Activated gamma-delta T cell treated with Interleukin-2 at 50 U/mL for 16 hours (primary cell): Measurements from ENCODE around the gene MINK1.
"Not testable (repeated sequence)": the region's sequence is repeated elsewhere in the genome, so short reads cannot be mapped to it uniquely, and the experiment has no call there.

Experiments
- DNase-seq: peaks from one replicate; pipeline ENCODE4 v3.0.0-alpha.2; 2020

MINK1 gene

DNA sequence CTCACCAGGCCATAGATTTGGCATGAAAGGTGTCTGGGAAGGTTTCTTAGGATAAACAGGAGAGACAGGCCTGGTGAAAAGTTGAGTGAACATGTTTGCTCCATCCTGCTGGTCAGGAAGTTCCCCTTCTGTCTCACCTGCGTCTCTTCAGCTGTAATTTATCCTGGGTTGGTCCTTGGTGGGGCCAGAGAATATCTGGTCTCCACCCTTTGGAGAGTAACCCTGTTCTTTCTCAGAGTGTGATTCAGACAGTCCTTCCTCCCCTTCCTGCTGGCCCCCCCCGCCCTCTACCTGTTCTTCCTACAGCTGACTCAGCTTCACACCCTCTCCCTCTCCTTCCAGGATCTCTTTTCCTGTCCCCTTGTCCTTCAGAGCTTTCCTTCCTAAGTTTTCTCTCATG, 17.1 kb downstream of the MINK1 start:
- DNase-seq = no peak

DNA sequence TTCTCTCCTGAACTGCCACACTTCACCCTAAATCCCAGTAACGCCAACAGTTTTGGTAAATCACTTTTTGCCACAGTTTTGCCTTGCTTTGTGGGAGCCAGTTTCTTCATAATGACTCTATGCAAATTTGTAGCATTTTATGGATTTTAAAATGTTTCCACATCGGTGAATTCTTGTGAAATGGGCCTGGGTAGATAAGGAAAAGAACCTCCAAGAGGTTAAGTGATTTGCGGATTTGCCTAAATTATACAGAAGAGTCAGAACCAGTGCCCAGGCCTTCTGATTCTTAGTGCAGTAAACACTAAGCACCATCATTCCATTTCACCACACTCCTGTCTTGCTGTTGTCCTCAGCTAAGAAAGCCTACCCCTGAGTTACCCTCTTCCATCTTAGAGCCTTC, 17.9 kb downstream of the MINK1 start:
- no peak for DNase-seq

DNA sequence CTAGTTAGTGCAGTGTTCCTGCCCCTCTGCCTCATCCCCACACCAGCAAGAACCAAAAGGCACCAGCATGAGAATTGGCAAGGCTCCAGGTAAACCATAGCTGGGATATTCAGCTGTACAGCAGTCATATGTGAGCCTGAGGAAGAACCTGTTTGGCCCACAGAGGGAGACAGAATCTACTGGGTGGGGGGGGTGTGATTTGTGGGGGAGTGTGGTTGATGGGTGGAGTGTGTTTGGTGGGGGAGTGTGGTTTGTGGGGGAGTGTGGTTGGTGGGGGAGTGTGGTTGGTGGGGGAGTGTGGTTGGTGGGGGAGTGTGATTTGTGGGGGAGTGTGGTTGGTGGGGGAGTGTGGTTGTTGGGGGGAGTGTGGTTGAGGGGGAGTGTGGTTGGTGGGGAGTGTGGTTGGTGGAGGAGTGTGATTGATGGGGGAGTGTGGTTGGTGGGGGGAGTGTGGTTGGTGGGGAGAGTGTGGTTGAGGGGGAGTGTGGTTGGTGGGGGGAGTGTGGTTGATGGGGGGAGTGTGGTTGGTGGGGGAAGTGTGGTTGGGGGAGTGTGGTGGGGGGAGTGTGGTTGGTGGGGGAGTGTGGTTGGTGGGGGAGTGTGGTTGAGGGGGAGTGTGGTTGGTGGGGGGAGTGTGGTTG, 19.5 kb downstream of the MINK1 start:
- no peak for DNase-seq

DNA sequence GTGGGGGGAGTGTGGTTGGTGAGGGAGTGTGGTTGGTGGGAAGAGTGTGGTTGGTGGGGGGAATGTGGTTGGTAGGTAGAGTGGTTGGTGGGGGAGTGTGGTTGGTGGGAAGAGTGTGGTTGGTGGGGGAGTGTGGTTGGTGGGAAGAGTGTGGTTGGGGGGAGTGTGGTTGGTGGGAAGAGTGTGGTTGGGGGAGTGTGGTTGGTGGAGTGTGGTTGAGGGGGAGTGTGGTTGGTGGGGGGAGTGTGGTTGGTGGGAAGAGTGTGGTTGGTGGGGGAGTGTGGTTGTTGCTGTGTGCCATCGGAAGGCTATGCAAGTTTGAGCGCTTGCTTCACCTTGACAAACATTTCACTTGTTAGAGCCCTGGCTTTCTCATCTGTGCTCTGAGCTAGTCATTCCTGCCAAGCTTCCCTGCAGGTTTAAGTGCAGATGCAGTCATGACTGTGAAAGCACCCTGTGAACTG, 20.1 kb downstream of the MINK1 start:
- DNase-seq = no peak

DNA sequence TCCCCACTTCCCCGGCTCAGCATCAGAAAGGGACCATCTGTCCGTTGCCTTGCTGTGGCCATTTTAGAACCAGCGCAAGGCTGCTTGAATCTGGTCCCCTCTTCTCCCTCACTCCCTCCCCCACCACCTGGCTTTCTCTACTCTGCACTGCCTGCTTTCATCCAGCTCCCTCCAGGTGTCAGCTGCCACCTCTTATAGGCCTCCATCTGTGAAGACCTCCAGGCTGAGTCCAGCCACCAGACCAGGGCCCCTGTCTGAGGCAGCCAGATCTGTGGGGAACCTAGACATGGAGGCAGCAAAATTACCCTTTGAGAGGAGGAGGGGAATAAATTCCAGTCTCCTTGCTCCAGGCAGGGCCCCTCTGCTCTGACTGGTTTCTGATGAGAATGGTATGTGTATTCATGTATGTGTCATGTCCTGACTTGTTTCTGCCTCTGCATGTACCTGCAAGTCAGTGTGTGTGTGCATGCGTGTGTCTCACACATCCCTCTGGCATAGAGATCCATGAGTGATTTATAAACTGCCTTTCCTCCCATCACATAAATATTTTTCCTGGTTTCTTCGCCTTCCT, 21.1 kb downstream of the MINK1 start:
- DNase-seq = no peak

DNA sequence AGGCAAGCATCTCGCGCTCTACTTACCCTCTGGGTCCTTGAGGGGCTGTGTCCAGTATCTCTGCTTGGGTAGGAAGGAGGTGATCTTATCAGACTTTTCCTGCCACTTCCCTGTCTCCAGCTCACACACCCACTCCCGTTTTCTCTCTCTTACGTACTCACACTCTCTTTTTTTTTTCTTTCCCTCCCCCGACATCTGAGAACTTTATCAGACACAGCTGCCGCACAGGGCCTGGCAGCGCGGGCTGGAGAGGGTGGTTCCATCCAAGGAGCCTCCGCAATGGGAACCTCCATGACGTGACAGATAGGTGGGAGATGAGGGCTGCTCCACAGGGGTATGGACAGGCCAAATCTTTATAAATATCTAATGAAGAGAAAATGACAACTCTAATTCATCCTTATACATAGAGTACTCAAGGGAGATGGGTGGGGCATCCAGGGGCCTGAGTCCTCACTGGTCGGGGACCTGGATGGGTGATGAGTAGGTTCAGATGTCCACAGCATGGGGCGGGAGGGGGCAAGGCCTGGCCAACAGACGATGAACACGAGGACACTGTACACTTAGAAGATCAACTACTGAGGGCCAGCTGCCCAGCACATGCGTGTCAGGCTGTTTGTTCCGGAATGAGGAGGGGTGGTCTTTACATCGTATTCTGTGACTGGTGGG, 23.3 kb downstream of the MINK1 start:
- no peak for DNase-seq

DNA sequence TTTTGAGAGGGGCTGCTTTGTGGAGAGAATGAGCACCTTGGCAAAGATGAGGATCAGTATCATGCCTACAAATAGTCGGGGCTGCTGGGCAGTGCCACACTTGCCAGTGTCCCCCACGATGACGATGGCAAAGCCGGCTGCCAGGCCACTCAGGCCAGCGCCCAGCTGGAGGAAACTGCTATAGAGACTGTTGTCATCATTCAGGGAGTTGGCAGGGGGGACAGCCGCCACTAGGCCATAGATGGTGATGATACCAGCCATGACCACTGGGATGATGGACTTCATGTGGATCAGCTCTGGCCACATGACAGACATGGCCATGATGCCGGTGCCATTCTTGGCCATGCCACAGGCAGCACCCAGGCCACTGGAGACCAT, 23.8 kb downstream of the MINK1 start:
- no peak for DNase-seq

DNA sequence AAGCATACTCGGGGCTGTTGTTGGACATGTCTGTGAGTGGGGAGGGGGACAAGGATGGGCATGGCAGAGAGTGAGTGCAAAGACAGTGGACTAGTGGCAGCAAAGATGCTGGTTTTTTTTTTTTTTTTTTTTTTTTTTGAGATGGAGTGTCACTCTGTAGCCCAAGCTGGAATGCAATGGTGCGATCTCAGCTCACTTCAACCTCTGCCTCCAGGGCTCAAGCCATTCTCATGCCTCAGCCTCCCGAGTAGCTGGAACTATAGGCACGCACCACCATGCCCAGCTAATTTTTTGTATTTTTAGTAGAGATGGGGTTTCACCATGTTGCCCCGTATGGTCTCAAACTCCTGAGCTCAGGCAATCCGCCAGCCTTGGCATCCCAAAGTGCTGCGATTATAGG, 24.2 kb downstream of the MINK1 start:
- DNase-seq = not testable (repeated sequence)

DNA sequence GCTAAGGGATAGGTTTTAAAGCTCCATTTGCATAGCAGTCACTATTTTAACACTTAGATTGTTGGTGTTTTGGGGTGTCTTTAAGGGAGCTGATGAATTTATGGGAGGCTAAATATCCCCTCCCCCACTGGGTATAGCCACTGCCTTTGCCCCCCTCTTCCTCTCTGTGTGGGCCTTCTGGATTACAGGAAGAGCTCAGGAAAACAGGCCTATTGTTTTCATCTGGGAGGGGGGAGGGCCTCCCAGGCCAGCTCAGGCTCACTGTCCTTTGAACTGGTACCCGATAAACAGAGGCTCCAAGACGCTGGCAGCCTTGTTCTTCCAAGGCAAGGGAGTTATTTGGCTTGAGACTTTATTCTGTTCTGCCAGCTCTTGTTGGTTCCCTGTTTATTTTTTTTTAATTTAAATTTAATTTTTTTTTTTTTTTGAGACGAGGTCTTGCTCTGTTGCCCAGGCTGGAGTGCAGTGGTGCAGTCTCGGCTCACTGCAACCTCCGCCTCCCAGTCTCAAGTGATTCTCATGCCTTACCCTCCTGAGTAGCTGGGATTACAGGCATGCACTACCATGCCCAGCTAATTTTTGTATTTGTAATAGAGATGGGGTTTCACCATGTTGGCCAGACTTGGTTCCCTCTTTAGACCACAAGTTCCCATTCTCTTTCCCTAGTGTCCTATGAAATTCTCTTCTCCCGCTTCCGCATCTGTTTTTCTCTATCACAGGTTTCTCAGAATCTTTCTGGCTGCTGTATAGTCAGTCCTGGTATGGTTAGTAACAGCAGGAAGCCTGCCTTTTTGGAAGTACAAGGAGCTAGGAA, 25.1 kb downstream of the MINK1 start:
- no peak for DNase-seq

DNA sequence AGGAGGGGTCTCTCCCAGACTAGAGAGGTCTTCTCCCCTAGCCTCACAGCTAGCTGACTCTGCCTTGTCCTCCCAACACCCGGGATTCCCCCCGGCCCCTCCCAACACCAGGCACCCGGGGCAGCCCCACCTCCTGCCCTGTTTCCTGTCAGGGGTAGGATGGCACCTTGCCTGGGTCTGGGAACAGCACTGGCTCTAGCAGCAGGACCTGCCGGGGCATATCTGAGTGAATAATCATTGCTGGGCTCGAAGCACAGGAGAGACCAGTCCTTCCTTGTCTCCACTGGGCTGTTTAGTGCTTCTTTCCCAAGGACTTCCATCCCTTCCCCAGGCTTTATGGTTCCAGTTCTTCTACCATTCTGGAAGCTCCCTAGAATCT, 25.7 kb downstream of the MINK1 start:
- DNase-seq = no peak

DNA sequence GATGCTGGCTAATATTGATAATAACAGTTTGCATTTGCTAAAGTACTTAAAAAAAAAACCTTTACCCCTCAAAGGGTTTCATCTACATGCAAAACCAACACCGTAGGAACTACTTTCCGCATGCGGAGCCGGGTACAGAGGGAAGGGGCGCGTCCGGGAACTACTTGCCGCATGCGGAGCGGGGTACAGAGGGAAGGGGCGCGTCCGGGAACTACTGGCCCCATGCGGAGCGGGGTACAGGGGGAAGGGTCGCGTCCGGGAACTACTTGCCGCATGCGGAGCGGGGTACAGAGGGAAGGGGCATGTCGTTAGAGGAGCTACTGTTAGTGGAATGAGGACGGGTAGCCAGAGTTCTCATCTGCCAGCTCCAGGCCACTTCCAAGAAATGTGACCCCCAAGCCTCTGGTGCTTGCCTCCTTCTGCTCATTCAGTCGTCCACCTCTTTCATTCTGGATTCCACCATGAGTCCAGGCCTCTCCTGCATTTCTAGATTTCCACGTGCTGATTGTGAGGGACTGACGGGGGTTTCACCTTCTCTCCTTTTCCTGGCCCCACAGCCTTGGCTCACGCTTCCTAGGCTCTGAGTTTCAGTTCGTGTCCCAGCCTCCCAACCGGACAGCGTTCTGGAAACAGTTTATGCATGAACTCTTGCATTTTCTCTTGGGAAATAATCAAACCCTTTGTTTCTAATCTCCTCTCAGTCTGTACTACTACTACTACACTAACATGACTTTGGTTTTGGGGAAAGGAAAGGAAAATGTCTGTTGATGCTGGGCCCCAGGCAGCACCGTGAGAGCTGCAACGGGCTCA, 26.9 kb downstream of the MINK1 start:
- DNase-seq = no peak

DNA sequence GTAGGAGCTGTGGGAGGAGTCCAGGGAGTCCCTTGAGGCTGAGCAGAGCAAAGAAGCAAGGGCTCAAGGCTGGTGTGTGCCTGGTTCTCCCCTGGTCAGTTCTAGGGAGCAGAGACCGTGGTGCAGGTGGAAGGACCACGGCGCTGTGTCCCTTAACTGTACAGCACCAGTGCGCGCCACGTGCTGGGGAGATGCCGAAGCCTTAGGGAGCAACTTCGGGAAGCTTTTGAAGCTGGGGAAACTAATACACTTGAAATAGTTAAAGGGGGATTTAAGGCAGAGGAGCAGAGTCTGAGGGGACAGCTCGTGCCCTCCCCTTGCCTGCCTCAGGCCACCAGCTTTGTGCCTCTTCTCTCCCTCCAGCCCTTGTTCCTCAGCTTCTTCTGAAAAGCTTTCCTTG, 27.5 kb downstream of the MINK1 start:
- DNase-seq = no peak

DNA sequence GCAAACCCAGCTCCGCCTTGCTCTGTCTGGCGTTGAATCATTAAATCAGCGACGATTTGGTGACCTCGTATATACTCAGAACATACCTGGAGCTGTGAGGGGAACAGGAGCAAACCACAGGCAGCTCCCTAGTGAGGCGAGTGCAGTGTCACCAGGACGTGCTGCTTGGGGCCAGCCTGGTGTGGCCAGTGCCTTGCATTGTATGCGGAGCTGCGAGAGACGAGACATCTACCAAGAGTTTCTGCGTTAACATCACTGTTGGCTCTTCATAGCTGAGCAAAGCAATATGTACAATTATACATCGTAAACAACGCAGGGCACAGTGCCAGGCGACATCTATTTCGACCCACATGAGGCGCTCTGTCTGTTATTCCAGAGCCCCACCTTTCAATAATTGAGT, 27.9 kb downstream of the MINK1 start:
- DNase-seq = no peak

DNA sequence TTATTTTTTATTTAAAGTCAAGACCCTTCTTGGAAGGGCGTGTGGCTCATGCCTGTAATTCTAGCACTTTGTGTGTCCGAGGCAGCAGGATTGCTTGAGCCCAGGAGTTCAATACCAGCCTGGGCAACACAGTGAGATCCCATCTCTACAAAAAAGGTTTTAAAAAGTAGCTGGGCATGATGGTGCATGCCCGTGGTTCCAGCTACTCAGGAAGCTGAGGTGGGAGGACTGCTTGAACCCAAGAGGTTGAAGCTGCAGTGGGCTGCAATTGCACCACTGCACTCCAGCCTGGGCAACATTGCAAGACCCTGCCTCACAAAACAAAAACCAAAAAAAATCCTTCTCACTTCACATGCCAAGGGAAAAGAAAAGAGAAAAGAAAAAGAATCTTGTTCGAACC, 29.6 kb downstream of the MINK1 start:
- DNase-seq = no peak

DNA sequence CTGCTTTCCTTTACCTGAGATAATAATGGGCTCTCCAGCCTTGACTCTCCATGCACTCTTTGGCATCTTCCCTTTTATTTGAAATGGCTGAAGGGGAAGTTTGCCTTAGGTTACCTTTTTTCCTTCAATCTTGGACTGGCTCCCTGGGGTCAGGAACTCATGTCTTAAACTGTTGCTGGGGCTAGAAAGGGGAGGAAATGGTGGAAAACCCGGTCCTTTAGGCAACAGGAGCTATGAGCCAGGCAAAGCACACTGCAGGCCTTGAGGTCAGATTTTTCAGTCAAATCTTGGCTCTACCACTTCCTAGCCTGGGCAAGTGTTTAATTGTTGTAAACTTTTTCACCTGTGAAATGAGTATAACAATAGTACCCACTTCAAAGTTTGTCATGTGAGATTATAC, 30.2 kb downstream of the MINK1 start:
- DNase-seq = no peak

DNA sequence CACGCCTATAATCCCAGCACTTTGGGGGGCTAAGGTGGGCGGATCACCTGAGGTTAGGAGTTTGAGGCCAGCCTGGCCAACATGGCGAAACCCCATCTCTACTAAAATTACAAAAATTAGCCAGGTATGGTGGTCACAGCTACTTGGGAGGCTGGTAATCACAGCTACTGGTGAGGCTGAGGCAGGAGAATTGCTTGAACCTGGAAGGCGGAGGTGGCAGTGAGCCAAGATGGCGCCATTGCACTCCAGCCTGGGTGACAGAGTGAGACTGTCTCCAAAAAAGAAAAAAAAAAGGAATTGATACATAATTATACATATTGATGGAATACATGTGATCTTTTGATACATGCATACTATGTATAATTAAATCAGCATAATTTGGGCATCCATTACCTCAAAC, 34.4 kb downstream of the MINK1 start:
- not testable (repeated sequence) for DNase-seq

DNA sequence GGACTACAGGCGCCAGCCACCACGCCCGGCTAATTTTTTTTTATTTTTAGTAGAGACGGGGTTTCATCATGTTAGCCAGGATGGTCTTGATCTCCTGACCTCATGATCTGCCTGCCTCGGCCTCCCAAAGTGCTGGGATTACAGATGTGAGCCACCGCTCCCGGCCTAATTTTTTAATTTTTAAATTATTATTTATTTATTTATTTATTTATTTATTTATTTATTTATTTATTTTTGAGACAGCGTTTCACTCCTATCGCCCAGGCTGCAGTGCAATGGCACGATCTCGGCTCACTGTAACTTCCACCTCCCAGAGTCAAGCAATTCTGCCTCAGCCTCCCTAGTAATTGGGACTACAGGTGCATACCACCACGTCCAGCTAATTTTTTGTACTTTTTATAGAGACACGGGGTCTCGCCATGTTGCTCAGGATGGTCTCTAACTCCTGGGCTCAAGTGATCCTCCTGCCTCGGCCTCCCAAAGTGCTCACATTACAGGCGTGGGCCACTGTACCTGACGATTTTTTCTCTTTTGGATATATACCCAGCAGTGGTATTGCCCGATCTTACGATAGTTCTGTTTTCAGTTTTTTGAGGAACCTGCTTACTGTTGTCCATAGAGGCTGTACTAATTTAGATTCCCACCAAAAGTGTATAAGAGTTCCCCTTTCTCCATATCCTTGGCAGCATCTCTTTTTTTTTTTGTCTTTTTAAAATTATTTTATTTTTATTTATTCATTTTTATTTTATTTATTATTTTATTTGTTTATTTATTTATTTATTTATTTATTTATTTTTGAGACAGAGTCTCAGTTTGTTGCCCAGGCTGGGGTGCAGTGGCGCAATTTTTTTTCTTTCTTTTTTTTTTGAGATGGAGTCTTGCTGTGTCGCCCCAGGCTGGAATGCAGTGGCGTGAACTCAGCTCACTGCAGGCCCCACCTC, 36.2 kb downstream of the MINK1 start:
- DNase-seq = not testable (repeated sequence)

DNA sequence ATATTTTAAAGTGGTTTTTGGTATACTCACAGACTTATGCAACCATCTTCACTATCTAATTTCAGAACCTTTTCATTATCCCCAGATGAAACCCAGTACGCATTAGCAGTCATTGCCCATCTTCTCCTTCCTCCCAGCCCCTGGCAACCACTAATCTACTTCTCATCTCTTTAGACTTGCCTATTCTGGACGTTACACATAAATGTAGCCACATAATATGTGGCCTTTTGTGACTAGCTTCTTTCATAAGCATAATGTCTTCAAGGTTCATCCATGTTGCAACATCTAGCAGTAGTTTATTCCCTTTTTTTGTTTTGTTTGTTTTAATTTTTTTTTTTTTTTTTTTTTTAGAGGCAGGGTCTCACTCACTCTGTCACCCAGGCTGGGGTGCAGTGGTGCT, 37.7 kb downstream of the MINK1 start:
- no peak for DNase-seq

DNA sequence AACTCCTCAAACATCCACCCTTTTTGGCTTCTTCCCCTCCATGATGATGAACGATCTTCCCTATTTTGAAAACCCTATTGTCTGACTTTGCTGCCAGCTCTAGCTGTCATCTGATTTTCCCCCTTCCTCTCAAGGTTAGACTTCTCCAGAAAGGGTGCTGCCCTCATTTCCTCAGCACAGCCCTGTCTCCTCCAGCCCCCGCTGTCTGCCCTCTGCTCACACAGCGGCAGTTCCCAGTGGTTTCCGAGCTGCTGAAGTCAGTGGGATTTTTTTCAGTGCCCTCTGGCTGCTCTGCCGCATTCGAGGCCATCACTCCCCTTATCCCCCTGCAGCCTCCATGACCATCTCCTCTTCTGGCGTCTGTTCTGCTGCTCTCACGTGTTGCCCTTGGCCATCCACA, 39.6 kb downstream of the MINK1 start:
- no peak for DNase-seq

DNA sequence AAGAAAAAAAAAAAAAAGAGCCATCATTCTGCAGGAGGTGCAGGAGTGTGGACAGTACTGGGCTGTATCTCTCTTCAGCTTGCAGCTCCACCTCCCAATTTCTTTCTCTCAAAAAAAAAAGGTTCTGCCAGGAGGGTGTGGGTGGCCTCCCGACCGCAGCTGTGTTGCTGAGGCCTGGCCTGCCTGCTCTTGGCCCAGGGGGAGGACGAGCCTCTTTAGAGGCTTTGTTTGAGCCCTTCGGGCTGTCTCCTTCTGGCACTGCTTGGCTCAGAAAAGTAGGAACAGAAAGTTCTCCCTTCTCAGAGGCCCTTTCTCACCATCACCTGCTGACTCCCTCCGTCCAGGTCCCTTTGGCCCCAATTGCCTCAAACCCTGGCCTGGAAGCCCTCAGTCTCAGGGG, 43.9 kb downstream of the MINK1 start:
- DNase-seq = no peak

DNA sequence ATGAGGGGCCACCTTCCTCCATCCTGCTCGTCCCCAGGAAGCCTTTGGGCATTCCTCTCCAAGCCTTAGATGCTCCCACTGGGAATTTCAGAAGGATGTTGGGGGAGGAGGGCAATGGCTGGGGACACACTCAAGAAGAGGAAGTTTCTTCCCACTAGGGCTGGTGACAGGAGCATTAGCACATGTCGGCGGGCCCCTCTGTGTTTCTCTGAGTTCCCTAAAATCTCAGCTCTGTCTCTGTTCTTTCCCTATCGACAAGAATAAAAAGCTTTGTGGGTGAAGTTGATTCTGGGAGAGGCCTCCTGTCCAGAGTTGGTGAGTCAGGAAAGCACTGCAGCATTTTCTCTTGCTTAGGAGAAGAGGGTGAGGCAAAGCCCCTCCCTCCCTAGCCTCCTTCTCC, 46.5 kb downstream of the MINK1 start:
- no peak for DNase-seq

DNA sequence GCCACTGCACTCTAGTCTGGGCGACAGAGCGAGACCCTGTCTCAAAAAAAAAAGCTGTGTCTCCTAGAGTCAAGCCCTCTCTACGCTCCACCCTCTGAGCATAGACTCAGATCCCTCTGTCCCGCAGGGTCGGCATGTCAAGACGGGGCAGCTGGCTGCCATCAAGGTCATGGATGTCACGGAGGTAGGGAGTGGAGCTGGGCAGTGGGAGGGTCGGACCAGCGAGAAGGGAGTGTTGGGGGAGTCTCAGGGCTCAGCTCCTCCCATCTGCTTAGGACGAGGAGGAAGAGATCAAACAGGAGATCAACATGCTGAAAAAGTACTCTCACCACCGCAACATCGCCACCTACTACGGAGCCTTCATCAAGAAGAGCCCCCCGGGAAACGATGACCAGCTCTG, 47.7 kb downstream of the MINK1 start:
- no peak for DNase-seq
